HCT116 (cell line): Measurements from ENCODE around the gene TXNDC16. TPM values are rescaled to one million over a fixed set of nuclear protein-coding genes. Genes with fewer than 3 reads are reported as not detected.
A peak's percentile ranks its signal among the peaks of the same experiment; 100 is the strongest.

Source experiments
- ATAC-seq: fragments of 200-7000 bp; cut with Tn5 transposase; 2 replicates; pipeline ENCODE4 v1.9.1; 2020; ENCODE audit warnings: mild to moderate bottlenecking, moderate library complexity
- BruUV-seq: library from RNA; stranded (reverse); fragments of 400-500 nt; replicated peaks from 2 replicates; lab custom pipeline; 2021; lab: Mats Ljungman, UMichigan
- CTCF ChIA-PET: fragments of 300-600 bp; sonication (Branson Sonifier 250); formaldehyde crosslinking; loops from one replicate; lab custom pipeline; 2021; ENCODE audit warnings: antibody characterized with exemption; lab: Charles Lee
- POLR2A ChIA-PET: fragments of 300-600, 350-600 bp; sonication (Branson Sonifier 250); formaldehyde crosslinking; loops from one replicate; lab custom pipeline; 2021; ENCODE audit warnings: antibody characterized with exemption; lab: Charles Lee
- RAD21 ChIA-PET, 2 experiments: fragments of 300-600 bp; sonication (Branson Sonifier 250); formaldehyde crosslinking; loops; one replicate each; lab custom pipeline; 2023; ENCODE audit warnings: low total read pairs in 2 of 2; ENCODE audit not compliant: uncharacterized antibody in 2 of 2, unreplicated experiment in 2 of 2, low non-redundant PET in 1 of 2; lab: Charles Lee
- DNase-seq: peaks from one replicate; pipeline ENCODE4 v3.0.0-alpha.2; 2010; ENCODE audit warnings: low read depth, low spot score
- H2AFZ ChIP-seq: fragments of 200-600 bp; shearing (Covaris generic), sonication (generic); 2 replicates; pipeline ENCODE4 v1.6.1; 2017; ENCODE audit warnings: low read depth, mixed run types, mixed read lengths, antibody characterized with exemption, low read length; ENCODE audit not compliant: poor library complexity, severe bottlenecking
- H3K27ac ChIP-seq: 2 replicates; pipeline ENCODE4 v1.5.1; 2012; ENCODE audit warnings: low read depth, low read length
- H3K27me3 ChIP-seq: fragments of 200-600 bp; sonication (generic); 2 replicates; pipeline ENCODE4 v1.6.1; 2016; ENCODE audit warnings: mixed run types, low read length, mixed read lengths; ENCODE audit not compliant: insufficient read depth
- H3K36me3 ChIP-seq, 2 experiments: fragments of 200-500 bp in 1 of 2; fragments of 200-600 bp in 1 of 2; sonication (Bioruptor generic) in 1 of 2; sonication (generic) in 1 of 2; 2 replicates each; pipeline versions ENCODE4 v1.5.1 to v1.6.1; 2014 to 2016; ENCODE audit warnings: low read length in 2 of 2, inconsistent platforms in 1 of 2, mixed read lengths in 1 of 2, mixed run types in 1 of 2; ENCODE audit not compliant: insufficient read depth in 2 of 2, control insufficient read depth in 1 of 2
- H3K4me1 ChIP-seq, 2 experiments: fragments of 200-600 bp in 1 of 2; sonication (generic) in 1 of 2; 2 replicates each; pipeline versions ENCODE4 v1.5.1 to v1.6.1; 2012 to 2017; ENCODE audit warnings: low read length in 2 of 2, inconsistent platforms in 1 of 2, mild to moderate bottlenecking in 1 of 2, mixed read lengths in 1 of 2, mixed run types in 1 of 2, moderate library complexity in 1 of 2; ENCODE audit not compliant: insufficient read depth in 2 of 2, control insufficient read depth in 1 of 2
- H3K4me2 ChIP-seq: fragments of 200-600 bp; sonication (generic); 2 replicates; pipeline ENCODE4 v1.6.1; 2017; ENCODE audit warnings: mixed run types, low read length, mixed read lengths
- H3K4me3 ChIP-seq, 2 experiments: fragments of 200-600 bp in 1 of 2; sonication (generic) in 1 of 2; replicated peaks in 1 of 2; 2 replicates each; pipeline ENCODE4 v1.5.1; 2011 to 2016; ENCODE audit warnings: low read length in 2 of 2, control low read depth in 1 of 2, low read depth in 1 of 2, mild to moderate bottlenecking in 1 of 2, mixed read lengths in 1 of 2, mixed run types in 1 of 2
- H3K79me2 ChIP-seq: fragments of 200-600 bp; sonication (generic); 2 replicates; pipeline ENCODE4 v1.6.1; 2017; ENCODE audit warnings: mild to moderate bottlenecking, mixed run types, low read length, moderate library complexity, mixed read lengths; ENCODE audit not compliant: insufficient read depth
- H3K9ac ChIP-seq: fragments of 200-600 bp; sonication (generic); 2 replicates; pipeline ENCODE4 v1.6.1; 2016; ENCODE audit warnings: low read length, mixed read lengths
- H3K9me2 ChIP-seq: fragments of 200-600 bp; sonication (generic), shearing (Covaris generic); 2 replicates; pipeline ENCODE4 v1.6.1; 2017; ENCODE audit warnings: mixed run types, mild to moderate bottlenecking, moderate library complexity; ENCODE audit not compliant: insufficient read depth
- H3K9me3 ChIP-seq, 2 experiments: fragments of 200-500 bp in 1 of 2; fragments of 200-600 bp in 1 of 2; sonication (Bioruptor generic) in 1 of 2; sonication (generic) in 1 of 2; 2 replicates each; pipeline ENCODE4 v1.6.1; 2014 to 2017; ENCODE audit warnings: low read length in 2 of 2, mixed read lengths in 2 of 2, inconsistent platforms in 1 of 2, low read depth in 1 of 2, mild to moderate bottlenecking in 1 of 2, mixed run types in 1 of 2, moderate library complexity in 1 of 2; ENCODE audit not compliant: control insufficient read depth in 1 of 2, insufficient read depth in 1 of 2
- H4K20me1 ChIP-seq: fragments of 200-600 bp; sonication (generic), shearing (Covaris generic); 2 replicates; pipeline ENCODE4 v1.6.1; 2017; ENCODE audit warnings: mixed run types, mild to moderate bottlenecking, moderate library complexity; ENCODE audit not compliant: insufficient read depth
- CTCF ChIP-seq, 3 experiments: fragments of 200-600 bp in 1 of 3; sonication (generic) in 1 of 3; IDR thresholded peaks in 2 of 3; conservative IDR thresholded peaks in 1 of 3; 2 replicates each; pipeline ENCODE4 v1.5.1; 2012 to 2017; ENCODE audit warnings: low read depth in 2 of 3, low read length in 2 of 3, antibody characterized with exemption in 1 of 3, borderline replicate concordance in 1 of 3, control low read depth in 1 of 3, mild to moderate bottlenecking in 1 of 3, mixed read lengths in 1 of 3, mixed run types in 1 of 3, moderate library complexity in 1 of 3; ENCODE audit not compliant: insufficient read depth in 1 of 3
- JUND ChIP-seq: IDR thresholded peaks from 2 replicates; pipeline ENCODE4 v1.6.1; 2012
- ZNF274 ChIP-seq: fragments of 200-500 bp; sonication (Bioruptor generic); IDR thresholded peaks from 2 replicates; pipeline ENCODE4 v1.6.1; 2014; ENCODE audit warnings: mild to moderate bottlenecking, low read depth, low read length, inconsistent platforms
- intact Hi-C: fragments of 100-400 bp; cut with micrococcal nuclease; formaldehyde crosslinking; loops from 2 replicates; pipeline ENCODE4 v1.10.0; 2022
- total RNA-seq: library from RNA; stranded (reverse); gene quantifications from one replicate; pipeline ENCODE4 v1.2.1, GENCODE V29; 2021; ENCODE audit not compliant: unreplicated experiment

The TXNDC16 gene
- total RNA-seq, 1 experiment from 2014 or later, result 2.7 TPM

GRCh38 chr14:52391881-52392615 lies 160.3 kb downstream of the TXNDC16 start:
- H3K4me3 ChIP-seq, result no peak overlapping the region
- no TSS peak for BruUV-seq
- POLR2A ChIA-PET, result no interaction called here
- ATAC-seq (peak; percentile 66; the same call in 1 of the 2 replicates), DNase-seq (peak; percentile 13)
- H3K9me3 ChIP-seq, result no peaks in the 10 kb centered on the region
- H3K36me3 ChIP-seq, result no peaks in the 10 kb centered on the region
- CTCF ChIA-PET, result no interaction called here
- RAD21 ChIA-PET, result no interaction called here
- H3K4me1 ChIP-seq, result peaks cover 0 to 11% of the 10 kb centered on the region in 2 experiments; a peak in 2 of 4 replicates
- TF ChIP-seq JUND (0 out of 2 replicates have a peak, but pooled peaks have one; percentile 21), CTCF (IDR thresholded peaks at IDR 0.05 in 2 of 3, conservative IDR thresholded peaks at IDR 0.05 in 1 of 3; ENCODE audit: borderline replicate concordance in 1 of 3, insufficient read depth in 1 of 3, low read depth in 2 of 3, low read length in 2 of 3) (no peak), ZNF274 (no peak)
- intact Hi-C loops, result no loop called here
- no peaks in the 10 kb centered on the region for H3K79me2 ChIP-seq
- no peaks in the 10 kb centered on the region for H3K9me2 ChIP-seq
- peak overlapping the region; percentile 15; the same call in 1 of the 2 replicates for H3K4me2 ChIP-seq
- H2AFZ ChIP-seq, result no peak overlapping the region
- no peak overlapping the region for H3K9ac ChIP-seq
- H3K27ac ChIP-seq, result no peak overlapping the region
- H3K27me3 ChIP-seq, result no peaks in the 10 kb centered on the region
- no peaks in the 10 kb centered on the region for H4K20me1 ChIP-seq

Other genes with a start within 250 kb of the TXNDC16 start
- gene PTGER2, start 238.2 kb downstream of the TXNDC16 start, total RNA-seq, result 0.57 TPM
- 0.89 TPM for gene GPR137C, start 331 bp upstream of the TXNDC16 start, total RNA-seq
- 118 TPM for gene ERO1A, start 143.1 kb upstream of the TXNDC16 start, total RNA-seq
- gene PSMC6, start 154.7 kb upstream of the TXNDC16 start, total RNA-seq, result 71.7 TPM
- gene STYX, start 177.7 kb upstream of the TXNDC16 start, total RNA-seq, result 16.3 TPM
- 33.7 TPM for gene GNPNAT1, start 239.1 kb upstream of the TXNDC16 start, total RNA-seq